Measurements from ENCODE around the gene HECTD2. TPM values are rescaled to one million over a fixed set of nuclear protein-coding genes. Genes with fewer than 3 reads are reported as not detected.

The HECTD2 gene
- total and polyA plus RNA-seq, 2 of the 8 experiments (the other 6 are each of a cell fraction or from before 2014, with no cell fraction given) = 5.7 to 11.9 TPM

GRCh38 chr10:91521439-91521838, 111.3 kb downstream of the HECTD2 start:
- no peak overlapping the region for H2AK5ac ChIP-seq (ENCODE audit: low read depth, low read length)
- H4K8ac ChIP-seq (ENCODE audit: extremely low read depth, insufficient read depth, low read length) = no peak overlapping the region
- H3K27ac ChIP-seq (ENCODE audit: low read depth, low read length) = no peak overlapping the region
- no peak overlapping the region for H4K91ac ChIP-seq (replicated peaks; ENCODE audit: insufficient read length, low read length)
- H2BK20ac ChIP-seq (ENCODE audit: low read length) = no peak overlapping the region
- no peak overlapping the region for H4K5ac ChIP-seq (ENCODE audit: insufficient read length, low read depth, low read length)
- no peak overlapping the region for H3K9ac ChIP-seq (replicated peaks in 1 of 4; ENCODE audit: extremely low read depth in 1 of 4, low read depth in 3 of 4, low read length in 3 of 4)
- no peak for TF ChIP-seq SIX5 (IDR thresholded peaks at IDR 0.05; ENCODE audit: low read depth, low read length)
- no peaks in the 10 kb centered on the region for H3K9me3 ChIP-seq (ENCODE audit: insufficient read depth in 2 of 2, low read depth in 1 of 2, low read length in 1 of 2)
- H3K79me2 ChIP-seq (ENCODE audit: control insufficient read depth in 1 of 2, insufficient read depth in 2 of 2, low read length in 2 of 2) = no peaks in the 10 kb centered on the region
- no peak overlapping the region for H3K56ac ChIP-seq (replicated peaks; ENCODE audit: insufficient read length, low read depth, low read length)
- CTCF ChIA-PET (ENCODE audit: partially characterized antibody) = no interaction called here
- no peak overlapping the region for H2BK120ac ChIP-seq (replicated peaks; ENCODE audit: low read depth, low read length)
- H3K4ac ChIP-seq (replicated peaks; ENCODE audit: insufficient read length, low read depth, low read length) = no peak overlapping the region
- no peak overlapping the region for H2BK15ac ChIP-seq (ENCODE audit: low read length)
- no peak overlapping the region for H2BK5ac ChIP-seq (ENCODE audit: low read depth, low read length)
- WGBS, 2 experiments (ENCODE audit: extremely low coverage in 1 of 2, insufficient coverage in 1 of 2, insufficient read length in 1 of 2, insufficient replicate concordance in 2 of 2, low coverage in 1 of 2, low lambda C conversion rate in 2 of 2, missing lambda C conversion rate in 1 of 2) = 87% methylated on average over 1 of the region's 1 CpG; no CpG with 5 or more reads in 1 of the 2 experiments
- no peaks in the 10 kb centered on the region for H4K20me1 ChIP-seq (replicated peaks in 1 of 2; ENCODE audit: control insufficient read depth in 1 of 2, insufficient read depth in 2 of 2, low read length in 2 of 2)
- H3K23ac ChIP-seq (ENCODE audit: insufficient read length) = no peak overlapping the region
- no peak overlapping the region for H3K14ac ChIP-seq (ENCODE audit: insufficient read length)
- DNase-seq (ENCODE audit: low read depth in 1 of 2, low spot score in 2 of 2) (no peak), FAIRE-seq (no peak)
- H2BK12ac ChIP-seq (ENCODE audit: low read depth, low read length) = no peak overlapping the region
- H3K4me2 ChIP-seq (ENCODE audit: insufficient read depth in 1 of 2, low read depth in 2 of 2, low read length in 2 of 2) = no peak overlapping the region
- H3K4me1 ChIP-seq (replicated peaks in 1 of 4; ENCODE audit: control insufficient read depth in 3 of 4, insufficient read depth in 4 of 4, low read length in 3 of 4) = peaks cover 0 to 2% (median under 1%) of the 10 kb centered on the region in 4 experiments; a peak in 1 of 7 replicates
- no peak overlapping the region for H3K4me3 ChIP-seq (ENCODE audit: extremely low read depth in 1 of 4, insufficient read depth in 2 of 4, low read depth in 3 of 4, low read length in 4 of 4)
- H3K18ac ChIP-seq (ENCODE audit: extremely low read depth, low read length) = no peak overlapping the region
- H3K36me3 ChIP-seq (ENCODE audit: control insufficient read depth in 2 of 4, insufficient read depth in 4 of 4, low read length in 3 of 4) = no peaks in the 10 kb centered on the region
- H3K79me1 ChIP-seq (ENCODE audit: low read depth, low read length) = no peaks in the 10 kb centered on the region
- no peaks in the 10 kb centered on the region for H3K23me2 ChIP-seq (ENCODE audit: low read depth, low read length)
- no peaks in the 10 kb centered on the region for H3K27me3 ChIP-seq (replicated peaks in 1 of 4; ENCODE audit: control insufficient read depth in 3 of 4, extremely low read depth in 1 of 4, insufficient read depth in 3 of 4, low read length in 3 of 4)
- H2AFZ ChIP-seq (ENCODE audit: low read length) = no peak overlapping the region
- POLR2A ChIA-PET (ENCODE audit: partially characterized antibody) = no interaction called here

All from H1 (cell line).